Measurements from ENCODE around the gene AMFR. TPM values are rescaled to one million over a fixed set of nuclear protein-coding genes. Genes with fewer than 3 reads are reported as not detected.
A peak's percentile ranks its signal among the peaks of the same experiment; 100 is the strongest.

AMFR gene
- total and polyA plus RNA-seq, 2 of the 13 experiments (the other 11 are each of a cell fraction or from before 2014, with no cell fraction given) = 52.9 to 108 TPM

DNA sequence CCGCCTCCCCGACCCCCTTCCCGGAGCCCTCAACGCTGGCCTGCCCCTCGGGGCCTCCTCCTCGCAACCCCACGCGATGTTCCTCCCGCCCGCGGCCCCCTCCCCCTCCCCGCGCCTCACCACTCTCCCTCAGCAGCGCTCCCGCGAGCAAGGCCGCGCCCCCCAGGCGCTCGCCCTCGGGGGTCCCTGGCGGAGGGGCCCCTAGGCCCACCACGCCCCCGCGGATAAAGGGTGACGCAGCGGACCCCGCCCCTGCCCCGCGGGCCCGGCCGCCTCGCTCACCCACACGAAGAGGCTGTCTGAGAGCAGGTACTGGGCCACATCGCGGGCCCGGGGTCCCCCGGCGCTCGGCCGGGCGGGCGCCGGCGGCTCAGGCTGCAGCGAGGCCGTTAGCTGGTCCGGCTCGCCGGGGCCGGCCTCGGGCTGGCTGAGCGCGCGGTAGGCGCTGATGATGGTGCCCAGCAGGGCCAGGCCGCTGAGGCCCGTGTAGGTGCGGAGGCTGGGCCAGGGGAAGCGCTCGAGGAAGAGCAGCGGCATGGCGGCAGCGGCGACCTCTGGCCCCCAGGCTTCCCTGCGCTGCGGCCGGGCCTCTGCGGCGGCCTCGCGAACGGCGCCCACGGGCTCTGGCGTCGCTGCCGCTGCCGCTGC is 430 bp downstream of the AMFR start (continued):
- TF ChIP-seq KLF15 (CRISPR knock-in tag; IDR thresholded peaks at IDR 0.05; ENCODE audit: borderline replicate concordance) (no peak), BCL3 (CRISPR knock-in tag; IDR thresholded peaks at IDR 0.05) (0 out of 2 replicates have a peak, but pooled peaks have one; percentile 62), ZNF619 (CRISPR knock-in tag; IDR thresholded peaks at IDR 0.05) (no peak), REPIN1 (CRISPR knock-in tag; IDR thresholded peaks at IDR 0.05; ENCODE audit: borderline replicate concordance, low read depth) (no peak), KDM5B (CRISPR knock-in tag; IDR thresholded peaks at IDR 0.05; ENCODE audit: borderline replicate concordance) (peak; percentile 43; the same call in 1 of the 2 replicates), YEATS2 (CRISPR knock-in tag; IDR thresholded peaks at IDR 0.05; ENCODE audit: borderline replicate concordance) (no peak), ZNF432 (CRISPR knock-in tag; IDR thresholded peaks at IDR 0.05; ENCODE audit: borderline replicate concordance) (no peak), GLMP (CRISPR knock-in tag; IDR thresholded peaks at IDR 0.05; ENCODE audit: borderline replicate concordance) (no peak), ZNF703 (CRISPR knock-in tag; IDR thresholded peaks at IDR 0.05; ENCODE audit: borderline replicate concordance) (no peak), ZNF563 (CRISPR knock-in tag; IDR thresholded peaks at IDR 0.05) (no peak), ZBTB25 (CRISPR knock-in tag; IDR thresholded peaks at IDR 0.05) (0 out of 2 replicates have a peak, but pooled peaks have one; percentile 7), ZNF510 (CRISPR knock-in tag; IDR thresholded peaks at IDR 0.05; ENCODE audit: low read depth) (no peak)
- TF ChIP-seq, protein P1, sequence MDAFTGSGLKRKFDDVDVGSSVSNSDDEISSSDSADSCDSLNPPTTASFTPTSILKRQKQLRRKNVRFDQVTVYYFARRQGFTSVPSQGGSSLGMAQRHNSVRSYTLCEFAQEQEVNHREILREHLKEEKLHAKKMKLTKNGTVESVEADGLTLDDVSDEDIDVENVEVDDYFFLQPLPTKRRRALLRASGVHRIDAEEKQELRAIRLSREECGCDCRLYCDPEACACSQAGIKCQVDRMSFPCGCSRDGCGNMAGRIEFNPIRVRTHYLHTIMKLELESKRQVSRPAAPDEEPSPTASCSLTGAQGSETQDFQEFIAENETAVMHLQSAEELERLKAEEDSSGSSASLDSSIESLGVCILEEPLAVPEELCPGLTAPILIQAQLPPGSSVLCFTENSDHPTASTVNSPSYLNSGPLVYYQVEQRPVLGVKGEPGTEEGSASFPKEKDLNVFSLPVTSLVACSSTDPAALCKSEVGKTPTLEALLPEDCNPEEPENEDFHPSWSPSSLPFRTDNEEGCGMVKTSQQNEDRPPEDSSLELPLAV (CRISPR knock-in tag; conservative IDR thresholded peaks at IDR 0.05; ENCODE audit: low read depth) = no peak
- TF ChIP-seq, protein P2, sequence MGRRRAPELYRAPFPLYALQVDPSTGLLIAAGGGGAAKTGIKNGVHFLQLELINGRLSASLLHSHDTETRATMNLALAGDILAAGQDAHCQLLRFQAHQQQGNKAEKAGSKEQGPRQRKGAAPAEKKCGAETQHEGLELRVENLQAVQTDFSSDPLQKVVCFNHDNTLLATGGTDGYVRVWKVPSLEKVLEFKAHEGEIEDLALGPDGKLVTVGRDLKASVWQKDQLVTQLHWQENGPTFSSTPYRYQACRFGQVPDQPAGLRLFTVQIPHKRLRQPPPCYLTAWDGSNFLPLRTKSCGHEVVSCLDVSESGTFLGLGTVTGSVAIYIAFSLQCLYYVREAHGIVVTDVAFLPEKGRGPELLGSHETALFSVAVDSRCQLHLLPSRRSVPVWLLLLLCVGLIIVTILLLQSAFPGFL (CRISPR knock-in tag; IDR thresholded peaks at IDR 0.05) = no peak
- TF ChIP-seq, protein P3, sequence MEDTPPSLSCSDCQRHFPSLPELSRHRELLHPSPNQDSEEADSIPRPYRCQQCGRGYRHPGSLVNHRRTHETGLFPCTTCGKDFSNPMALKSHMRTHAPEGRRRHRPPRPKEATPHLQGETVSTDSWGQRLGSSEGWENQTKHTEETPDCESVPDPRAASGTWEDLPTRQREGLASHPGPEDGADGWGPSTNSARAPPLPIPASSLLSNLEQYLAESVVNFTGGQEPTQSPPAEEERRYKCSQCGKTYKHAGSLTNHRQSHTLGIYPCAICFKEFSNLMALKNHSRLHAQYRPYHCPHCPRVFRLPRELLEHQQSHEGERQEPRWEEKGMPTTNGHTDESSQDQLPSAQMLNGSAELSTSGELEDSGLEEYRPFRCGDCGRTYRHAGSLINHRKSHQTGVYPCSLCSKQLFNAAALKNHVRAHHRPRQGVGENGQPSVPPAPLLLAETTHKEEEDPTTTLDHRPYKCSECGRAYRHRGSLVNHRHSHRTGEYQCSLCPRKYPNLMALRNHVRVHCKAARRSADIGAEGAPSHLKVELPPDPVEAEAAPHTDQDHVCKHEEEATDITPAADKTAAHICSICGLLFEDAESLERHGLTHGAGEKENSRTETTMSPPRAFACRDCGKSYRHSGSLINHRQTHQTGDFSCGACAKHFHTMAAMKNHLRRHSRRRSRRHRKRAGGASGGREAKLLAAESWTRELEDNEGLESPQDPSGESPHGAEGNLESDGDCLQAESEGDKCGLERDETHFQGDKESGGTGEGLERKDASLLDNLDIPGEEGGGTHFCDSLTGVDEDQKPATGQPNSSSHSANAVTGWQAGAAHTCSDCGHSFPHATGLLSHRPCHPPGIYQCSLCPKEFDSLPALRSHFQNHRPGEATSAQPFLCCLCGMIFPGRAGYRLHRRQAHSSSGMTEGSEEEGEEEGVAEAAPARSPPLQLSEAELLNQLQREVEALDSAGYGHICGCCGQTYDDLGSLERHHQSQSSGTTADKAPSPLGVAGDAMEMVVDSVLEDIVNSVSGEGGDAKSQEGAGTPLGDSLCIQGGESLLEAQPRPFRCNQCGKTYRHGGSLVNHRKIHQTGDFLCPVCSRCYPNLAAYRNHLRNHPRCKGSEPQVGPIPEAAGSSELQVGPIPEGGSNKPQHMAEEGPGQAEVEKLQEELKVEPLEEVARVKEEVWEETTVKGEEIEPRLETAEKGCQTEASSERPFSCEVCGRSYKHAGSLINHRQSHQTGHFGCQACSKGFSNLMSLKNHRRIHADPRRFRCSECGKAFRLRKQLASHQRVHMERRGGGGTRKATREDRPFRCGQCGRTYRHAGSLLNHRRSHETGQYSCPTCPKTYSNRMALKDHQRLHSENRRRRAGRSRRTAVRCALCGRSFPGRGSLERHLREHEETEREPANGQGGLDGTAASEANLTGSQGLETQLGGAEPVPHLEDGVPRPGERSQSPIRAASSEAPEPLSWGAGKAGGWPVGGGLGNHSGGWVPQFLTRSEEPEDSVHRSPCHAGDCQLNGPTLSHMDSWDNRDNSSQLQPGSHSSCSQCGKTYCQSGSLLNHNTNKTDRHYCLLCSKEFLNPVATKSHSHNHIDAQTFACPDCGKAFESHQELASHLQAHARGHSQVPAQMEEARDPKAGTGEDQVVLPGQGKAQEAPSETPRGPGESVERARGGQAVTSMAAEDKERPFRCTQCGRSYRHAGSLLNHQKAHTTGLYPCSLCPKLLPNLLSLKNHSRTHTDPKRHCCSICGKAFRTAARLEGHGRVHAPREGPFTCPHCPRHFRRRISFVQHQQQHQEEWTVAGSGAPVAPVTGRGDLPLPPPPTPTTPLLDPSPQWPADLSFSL (CRISPR knock-in tag; IDR thresholded peaks at IDR 0.05) = no peak
